PC-9 (cell line): ENCODE results near the gene CPOX. TPM values are rescaled to one million over a fixed set of nuclear protein-coding genes. Genes with fewer than 3 reads are reported as not detected.

ENCODE experiments used
- BruUV-seq: library from RNA; stranded (reverse); fragments of 400-500 nt; replicated peaks from 2 replicates; lab custom pipeline; 2021; lab: Mats Ljungman, UMichigan
- CTCF ChIA-PET: fragments of 300-600 bp; sonication (Branson Sonifier 250); formaldehyde crosslinking; loops from one replicate; lab custom pipeline; 2022; ENCODE audit warnings: antibody characterized with exemption; lab: Charles Lee
- POLR2A ChIA-PET: fragments of 300-600 bp; sonication (Branson Sonifier 250); formaldehyde crosslinking; loops from one replicate; lab custom pipeline; 2022; ENCODE audit warnings: antibody characterized with exemption; ENCODE audit not compliant: unreplicated experiment; lab: Charles Lee
- DNase-seq, 2 experiments: peaks; one replicate each; pipeline versions ENCODE4 v3.0.0 to v3.0.0-alpha.2; 2015 to 2022; ENCODE audit warnings: mixed read lengths in 1 of 2
- H2AFZ ChIP-seq: fragments of 200-600 bp; sonication (generic); 2 replicates; pipeline ENCODE4 v1.8.1; 2017; ENCODE audit warnings: antibody characterized with exemption
- H3F3A ChIP-seq: fragments of 200-600 bp; sonication (generic); 2 replicates; pipeline ENCODE4 v1.8.1; 2017; ENCODE audit warnings: antibody characterized with exemption, mild to moderate bottlenecking, low read depth; ENCODE audit not compliant: insufficient read depth
- H3K27ac ChIP-seq: fragments of 200-600 bp; sonication (generic); 2 replicates; pipeline ENCODE4 v1.6.1; 2016; ENCODE audit warnings: mixed run types
- H3K27me3 ChIP-seq: fragments of 200-600 bp; sonication (generic); 2 replicates; pipeline ENCODE4 v1.6.1; 2016; ENCODE audit warnings: low read depth, mixed run types; ENCODE audit not compliant: insufficient read depth
- H3K36me3 ChIP-seq: fragments of 200-600 bp; sonication (generic); 2 replicates; pipeline ENCODE4 v1.6.1; 2016; ENCODE audit warnings: low read depth, mixed run types
- H3K4me1 ChIP-seq: fragments of 200-600 bp; sonication (generic); replicated peaks from 2 replicates; pipeline ENCODE4 v1.6.1; 2016; ENCODE audit warnings: mixed run types; ENCODE audit not compliant: insufficient read depth
- H3K4me2 ChIP-seq: fragments of 200-600 bp; sonication (generic); 2 replicates; pipeline ENCODE4 v1.6.1; 2017; ENCODE audit warnings: mixed run types
- H3K4me3 ChIP-seq: fragments of 200-600 bp; sonication (generic); 2 replicates; pipeline ENCODE4 v1.6.1; 2016; ENCODE audit warnings: mixed run types
- H3K79me2 ChIP-seq: fragments of 200-600 bp; sonication (generic); 2 replicates; pipeline ENCODE4 v1.6.1; 2017; ENCODE audit warnings: low read depth, mixed run types
- H3K9me2 ChIP-seq: fragments of 200-600 bp; sonication (generic); 2 replicates; pipeline ENCODE4 v1.8.1; 2017; ENCODE audit warnings: mild to moderate bottlenecking; ENCODE audit not compliant: insufficient read depth
- H3K9me3 ChIP-seq: fragments of 200-600 bp; sonication (generic); 2 replicates; pipeline ENCODE4 v1.8.1; 2016; ENCODE audit warnings: low read depth; ENCODE audit not compliant: insufficient read depth
- H4K20me1 ChIP-seq: fragments of 200-600 bp; sonication (generic); 2 replicates; pipeline ENCODE4 v1.8.1; 2017; ENCODE audit not compliant: insufficient read depth
- EZH2 ChIP-seq: fragments of 200-600 bp; sonication (generic); IDR thresholded peaks from 2 replicates; pipeline ENCODE4 v1.8.0; 2017; ENCODE audit warnings: antibody characterized with exemption, low read depth
- intact Hi-C: fragments of 100-400 bp; cut with micrococcal nuclease; formaldehyde crosslinking; loops from one replicate; pipeline ENCODE4 v1.10.0; 2022; ENCODE audit not compliant: unreplicated experiment
- total RNA-seq: library from RNA; stranded (reverse); gene quantifications from 2 replicates; pipeline ENCODE4 v1.2.3, GENCODE V29; 2021
- TF ChIP-seq, protein P1 (sequence below): fragments of 200-600 bp; sonication (generic); conservative IDR thresholded peaks from 2 replicates; pipeline ENCODE4 v1.6.1; 2017; ENCODE audit warnings: mixed run types, antibody characterized with exemption, mild to moderate bottlenecking, moderate library complexity

Gene CPOX
- total RNA-seq, 1 experiment from 2014 or later: 30.4 TPM

DNA sequence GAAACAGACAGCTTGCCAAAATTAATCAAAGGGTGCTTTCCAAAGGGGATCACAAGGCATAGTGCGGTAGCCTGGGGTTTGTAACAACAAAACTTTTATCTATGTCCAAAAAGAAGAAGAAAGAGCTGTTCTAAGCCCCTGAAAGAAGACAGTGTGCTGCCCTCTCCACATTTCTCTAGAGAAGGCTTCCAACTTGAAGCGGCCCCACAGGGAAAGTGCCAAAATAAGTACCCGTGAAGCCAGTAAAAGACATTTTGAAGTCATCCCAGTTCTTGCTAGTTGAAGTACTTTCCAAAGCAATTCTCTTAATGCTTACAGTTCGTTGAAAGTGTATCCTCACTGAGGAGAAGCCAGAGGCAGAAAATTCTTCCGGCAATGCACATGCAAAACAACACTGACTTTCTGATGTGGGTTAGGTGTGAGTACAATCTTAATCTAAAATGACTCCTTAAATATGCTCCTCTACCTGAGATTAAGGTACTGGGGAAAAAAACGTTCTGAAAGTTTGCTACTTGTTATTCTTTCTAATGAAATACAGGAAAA is 40.3 kb downstream of the CPOX start:
- H2AFZ ChIP-seq: no peak overlapping the region
- H3K9me2 ChIP-seq: no peaks in the 10 kb centered on the region
- H3K79me2 ChIP-seq: no peaks in the 10 kb centered on the region
- H3K36me3 ChIP-seq: no peaks in the 10 kb centered on the region
- no peaks in the 10 kb centered on the region for H3K4me1 ChIP-seq
- no peak overlapping the region for H3K4me3 ChIP-seq
- intact Hi-C loops: no loop called here
- POLR2A ChIA-PET: no interaction called here
- no TSS peak for BruUV-seq
- no peak overlapping the region for H3K27ac ChIP-seq
- DNase-seq: no peak
- CTCF ChIA-PET: no interaction called here
- TF ChIP-seq EZH2: no peak
- H3F3A ChIP-seq: no peaks in the 10 kb centered on the region
- H4K20me1 ChIP-seq: no peaks in the 10 kb centered on the region
- no peak overlapping the region for H3K4me2 ChIP-seq
- H3K9me3 ChIP-seq: no peaks in the 10 kb centered on the region
- no peaks in the 10 kb centered on the region for H3K27me3 ChIP-seq

DNA sequence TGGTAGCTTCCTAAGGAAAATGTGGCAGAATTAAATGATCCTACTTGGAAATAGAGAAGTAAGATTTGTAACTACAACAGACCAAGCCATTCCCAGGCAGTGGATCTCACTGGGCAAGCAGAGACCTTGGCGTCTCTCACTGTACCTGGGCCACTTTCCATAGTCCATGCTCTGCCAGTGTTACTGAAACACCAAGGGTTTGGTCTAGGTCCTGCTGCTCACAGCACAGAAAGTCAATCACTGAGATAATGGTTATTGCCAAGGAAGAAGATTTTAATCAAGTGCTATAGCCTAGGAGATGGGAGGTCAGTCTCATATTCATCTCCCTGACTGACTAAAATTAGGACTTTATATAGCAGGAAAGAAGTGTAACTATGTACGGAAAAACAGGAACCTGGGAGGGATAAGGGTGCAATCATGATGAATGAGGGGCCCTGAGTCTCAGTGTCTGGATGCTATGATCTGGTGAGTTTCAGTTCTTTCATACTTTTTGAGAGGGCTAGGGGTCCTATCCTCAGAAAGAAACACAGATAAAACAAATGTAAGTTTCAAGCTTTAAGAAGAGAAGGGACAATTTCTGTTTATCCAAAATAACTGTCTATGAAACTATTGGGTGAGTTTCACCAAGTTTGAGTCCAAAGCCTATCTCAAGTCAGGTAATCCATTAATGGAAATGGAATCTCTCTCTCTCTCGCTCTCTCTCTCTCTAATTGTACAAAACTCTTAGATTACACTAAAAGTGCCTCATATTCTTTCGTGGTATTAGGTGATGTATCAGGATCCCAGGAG is 41.0 kb downstream of the CPOX start:
- no peak overlapping the region for H3K4me2 ChIP-seq
- H3K4me1 ChIP-seq: no peaks in the 10 kb centered on the region
- intact Hi-C loops: no loop called here
- no peak for TF ChIP-seq EZH2
- TF ChIP-seq, protein P1, sequence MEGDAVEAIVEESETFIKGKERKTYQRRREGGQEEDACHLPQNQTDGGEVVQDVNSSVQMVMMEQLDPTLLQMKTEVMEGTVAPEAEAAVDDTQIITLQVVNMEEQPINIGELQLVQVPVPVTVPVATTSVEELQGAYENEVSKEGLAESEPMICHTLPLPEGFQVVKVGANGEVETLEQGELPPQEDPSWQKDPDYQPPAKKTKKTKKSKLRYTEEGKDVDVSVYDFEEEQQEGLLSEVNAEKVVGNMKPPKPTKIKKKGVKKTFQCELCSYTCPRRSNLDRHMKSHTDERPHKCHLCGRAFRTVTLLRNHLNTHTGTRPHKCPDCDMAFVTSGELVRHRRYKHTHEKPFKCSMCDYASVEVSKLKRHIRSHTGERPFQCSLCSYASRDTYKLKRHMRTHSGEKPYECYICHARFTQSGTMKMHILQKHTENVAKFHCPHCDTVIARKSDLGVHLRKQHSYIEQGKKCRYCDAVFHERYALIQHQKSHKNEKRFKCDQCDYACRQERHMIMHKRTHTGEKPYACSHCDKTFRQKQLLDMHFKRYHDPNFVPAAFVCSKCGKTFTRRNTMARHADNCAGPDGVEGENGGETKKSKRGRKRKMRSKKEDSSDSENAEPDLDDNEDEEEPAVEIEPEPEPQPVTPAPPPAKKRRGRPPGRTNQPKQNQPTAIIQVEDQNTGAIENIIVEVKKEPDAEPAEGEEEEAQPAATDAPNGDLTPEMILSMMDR: no peak
- no peaks in the 10 kb centered on the region for H3K9me2 ChIP-seq
- DNase-seq: no peak
- ChIA-PET POLR2A (no interaction called here), CTCF (no interaction called here)
- no peaks in the 10 kb centered on the region for H3K79me2 ChIP-seq
- H3K27ac ChIP-seq: no peak overlapping the region
- no TSS peak for BruUV-seq
- H3K27me3 ChIP-seq: no peaks in the 10 kb centered on the region
- no peak overlapping the region for H3K4me3 ChIP-seq
- no peaks in the 10 kb centered on the region for H3K36me3 ChIP-seq
- H4K20me1 ChIP-seq: no peaks in the 10 kb centered on the region
- no peaks in the 10 kb centered on the region for H3K9me3 ChIP-seq
- H3F3A ChIP-seq: no peaks in the 10 kb centered on the region
- H2AFZ ChIP-seq: no peak overlapping the region

DNA sequence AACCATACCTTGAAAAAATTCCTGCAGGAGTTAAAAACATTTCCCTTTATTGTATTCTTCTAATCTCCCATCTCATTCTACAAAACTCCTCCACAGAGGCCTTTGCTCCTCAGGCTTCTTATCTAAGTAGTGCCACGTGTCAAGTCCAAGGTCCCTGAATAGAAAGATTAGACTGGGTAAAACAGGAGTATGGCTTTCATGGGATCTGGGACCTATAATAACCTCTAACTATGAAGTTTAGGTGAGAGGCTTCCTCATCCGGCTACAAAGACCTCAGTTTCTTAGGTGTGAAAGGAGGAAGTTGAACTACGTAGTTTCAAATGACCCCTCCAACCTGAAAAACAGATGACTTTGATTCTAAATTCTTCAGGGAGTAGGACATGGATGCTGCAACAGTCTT is 41.7 kb downstream of the CPOX start:
- Histone ChIP-seq H3K27ac (no peak overlapping the region), H4K20me1 (no peaks in the 10 kb centered on the region), H3K4me3 (no peak overlapping the region), H3K79me2 (no peaks in the 10 kb centered on the region), H3K4me2 (no peak overlapping the region), H3F3A (no peaks in the 10 kb centered on the region), H2AFZ (no peak overlapping the region), H3K4me1 (no peaks in the 10 kb centered on the region), H3K9me3 (no peaks in the 10 kb centered on the region), H3K36me3 (no peaks in the 10 kb centered on the region), H3K27me3 (no peaks in the 10 kb centered on the region), H3K9me2 (no peaks in the 10 kb centered on the region)
- no peak for DNase-seq
- no TSS peak for BruUV-seq
- POLR2A ChIA-PET: no interaction called here
- CTCF ChIA-PET: no interaction called here
- TF ChIP-seq, protein P1: no peak
- no peak for TF ChIP-seq EZH2
- intact Hi-C loops: no loop called here
